ACC112 (cell line): Measurements from ENCODE around the gene CELF1.
"Not testable (repeated sequence)": the region's sequence is repeated elsewhere in the genome, so short reads cannot be mapped to it uniquely, and the experiment has no call there.

Experiments
- H2AFZ ChIP-seq: fragments of 200-600 bp; sonication (generic); one replicate; pipeline ENCODE4 v1.6.0; 2017; ENCODE audit warnings: antibody characterized with exemption, low read length; ENCODE audit not compliant: unreplicated experiment
- H3K27ac ChIP-seq: fragments of 200-600 bp; sonication (generic); 2 replicates; pipeline ENCODE4 v1.5.1; 2014; ENCODE audit warnings: low read depth, mild to moderate bottlenecking, antibody characterized with exemption, low read length, moderate library complexity
- H3K27me3 ChIP-seq: fragments of 200-600 bp; sonication (generic); 2 replicates; pipeline ENCODE4 v1.6.1; 2014; ENCODE audit warnings: mild to moderate bottlenecking, antibody characterized with exemption, low read length, moderate library complexity, mixed read lengths; ENCODE audit not compliant: insufficient read depth
- H3K36me3 ChIP-seq: fragments of 200-600 bp; sonication (generic); 2 replicates; pipeline ENCODE4 v1.6.1; 2016; ENCODE audit warnings: mild to moderate bottlenecking, antibody characterized with exemption, low read length, moderate library complexity, mixed read lengths; ENCODE audit not compliant: insufficient read depth
- H3K4me1 ChIP-seq: fragments of 200-600 bp; sonication (generic); one replicate; pipeline ENCODE4 v1.6.1; 2016; ENCODE audit warnings: low read length, mixed read lengths; ENCODE audit not compliant: insufficient read depth, unreplicated experiment, control insufficient read depth
- H3K4me3 ChIP-seq: fragments of 200-600 bp; sonication (generic); 2 replicates; pipeline ENCODE4 v1.5.1; 2014; ENCODE audit warnings: mild to moderate bottlenecking, low read depth, low read length
- H3K79me2 ChIP-seq: fragments of 200-600 bp; sonication (generic); one replicate; pipeline ENCODE4 v1.6.0; 2016; ENCODE audit warnings: low read length; ENCODE audit not compliant: control insufficient read depth, unreplicated experiment, insufficient read depth

CELF1 gene

DNA sequence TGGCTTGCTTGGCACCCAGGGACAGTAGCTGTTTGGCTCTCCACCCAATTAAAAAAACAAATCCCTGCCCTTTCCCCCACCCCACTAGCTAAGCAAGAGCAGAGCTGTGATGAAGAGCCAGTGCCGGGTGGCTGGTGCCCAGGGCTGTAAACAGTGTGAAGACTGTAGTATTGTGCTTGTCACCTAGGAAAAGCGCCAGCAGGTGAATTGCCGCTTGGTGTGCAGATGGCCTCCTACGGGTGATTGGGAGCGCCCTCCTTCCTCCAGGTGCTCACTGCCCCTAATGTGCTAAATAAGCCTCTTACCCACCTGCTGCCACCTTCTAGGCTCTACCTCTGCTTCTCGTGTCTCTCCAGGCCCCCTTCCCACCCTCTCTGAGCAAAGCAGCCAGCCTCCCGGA is 85.6 kb downstream of the CELF1 start:
- H3K79me2 ChIP-seq = peaks cover 40% of the 10 kb centered on the region
- peaks cover 52% of the 10 kb centered on the region for H3K4me1 ChIP-seq
- no peaks in the 10 kb centered on the region for H3K27me3 ChIP-seq
- peaks cover 18% of the 10 kb centered on the region; the same call in 1 of the 2 replicates for H3K36me3 ChIP-seq
- H3K27ac ChIP-seq = peak overlapping the region; percentile 77
- no peak overlapping the region for H2AFZ ChIP-seq
- peak overlapping the region; percentile 43; the same call in 1 of the 2 replicates for H3K4me3 ChIP-seq

DNA sequence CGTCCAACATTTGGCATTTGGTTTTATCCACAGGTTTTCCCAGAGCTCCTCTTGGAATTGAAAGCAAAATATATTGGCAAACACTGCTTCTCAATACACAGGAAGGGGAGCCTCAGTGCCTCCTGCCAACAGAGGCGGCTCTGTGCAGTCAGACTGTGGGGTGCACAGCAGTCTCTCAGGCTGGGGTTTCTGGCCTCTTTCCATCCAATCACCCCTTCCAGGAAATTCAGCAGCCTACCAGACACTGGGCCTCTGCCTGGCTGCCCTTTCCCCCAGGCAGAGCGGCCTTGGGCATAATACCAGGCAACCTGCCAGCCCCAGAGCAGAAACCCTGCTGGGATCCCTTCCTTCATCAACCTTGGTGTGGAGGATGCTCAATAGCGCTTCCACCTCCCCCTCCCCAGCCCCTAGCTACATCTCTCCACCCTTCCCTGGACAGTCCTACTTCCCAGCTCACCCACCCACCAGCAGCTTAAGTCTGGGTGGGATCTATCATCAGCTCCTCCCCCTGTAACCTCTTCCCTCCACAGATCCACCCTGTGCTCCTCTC is 86.2 kb downstream of the CELF1 start:
- Histone ChIP-seq H3K4me3 (peak overlapping the region; percentile 43), H3K4me1 (peaks cover 52% of the 10 kb centered on the region), H3K27ac (peak overlapping the region; percentile 77), H3K27me3 (no peaks in the 10 kb centered on the region), H3K36me3 (peaks cover 18% of the 10 kb centered on the region; the same call in 1 of the 2 replicates), H3K79me2 (peaks cover 40% of the 10 kb centered on the region), H2AFZ (no peak overlapping the region)

DNA sequence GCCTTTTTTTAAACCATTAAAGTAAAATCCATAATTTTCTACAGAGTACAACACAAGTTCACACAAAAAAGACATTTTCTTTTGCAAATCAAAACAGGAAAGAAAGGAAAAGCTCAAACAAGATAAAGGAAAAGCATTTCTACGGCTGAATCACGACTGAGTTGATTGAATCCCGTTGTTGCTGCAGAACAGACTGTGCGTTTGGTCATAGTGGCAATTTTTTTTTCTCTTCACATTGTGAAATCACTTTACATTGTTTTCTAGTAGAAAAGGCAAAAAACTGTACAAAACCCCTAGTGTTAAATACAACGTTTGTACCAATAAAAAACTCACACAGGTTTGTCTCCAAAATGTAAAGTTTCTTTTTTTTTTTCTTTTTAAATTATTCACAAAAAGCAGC is 86.7 kb downstream of the CELF1 start:
- peaks cover 52% of the 10 kb centered on the region for H3K4me1 ChIP-seq
- no peak overlapping the region for H2AFZ ChIP-seq
- H3K27me3 ChIP-seq = no peaks in the 10 kb centered on the region
- peak overlapping the region; percentile 77 for H3K27ac ChIP-seq
- H3K79me2 ChIP-seq = peaks cover 40% of the 10 kb centered on the region
- peak overlapping the region; percentile 43 for H3K4me3 ChIP-seq
- peaks cover 13% of the 10 kb centered on the region; the same call in 1 of the 2 replicates for H3K36me3 ChIP-seq

DNA sequence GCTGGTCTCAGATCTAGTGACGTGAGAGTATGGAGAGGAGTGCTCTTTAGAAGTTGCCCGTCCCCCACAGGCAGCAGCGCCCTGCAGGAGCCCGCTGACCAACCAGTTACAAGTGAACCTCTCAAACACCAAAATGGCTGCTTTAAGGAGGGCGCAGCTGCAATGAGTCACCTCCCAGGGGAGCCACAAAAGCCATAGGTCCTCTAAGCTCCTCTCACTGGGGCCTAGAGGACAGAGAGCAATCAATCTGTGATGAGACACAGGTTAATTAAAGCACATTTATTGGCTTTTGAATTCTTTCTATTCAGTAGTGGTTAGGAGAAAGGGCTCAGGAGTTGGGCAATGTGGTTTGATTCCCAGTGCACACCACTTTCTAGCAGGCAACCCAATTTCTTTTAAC is 88.4 kb downstream of the CELF1 start:
- Histone ChIP-seq H2AFZ (no peak overlapping the region), H3K36me3 (peaks cover 4% of the 10 kb centered on the region; the same call in 1 of the 2 replicates), H3K79me2 (peaks cover 37% of the 10 kb centered on the region), H3K4me3 (no peak overlapping the region), H3K27me3 (no peaks in the 10 kb centered on the region), H3K27ac (no peak overlapping the region), H3K4me1 (peaks cover 49% of the 10 kb centered on the region)

DNA sequence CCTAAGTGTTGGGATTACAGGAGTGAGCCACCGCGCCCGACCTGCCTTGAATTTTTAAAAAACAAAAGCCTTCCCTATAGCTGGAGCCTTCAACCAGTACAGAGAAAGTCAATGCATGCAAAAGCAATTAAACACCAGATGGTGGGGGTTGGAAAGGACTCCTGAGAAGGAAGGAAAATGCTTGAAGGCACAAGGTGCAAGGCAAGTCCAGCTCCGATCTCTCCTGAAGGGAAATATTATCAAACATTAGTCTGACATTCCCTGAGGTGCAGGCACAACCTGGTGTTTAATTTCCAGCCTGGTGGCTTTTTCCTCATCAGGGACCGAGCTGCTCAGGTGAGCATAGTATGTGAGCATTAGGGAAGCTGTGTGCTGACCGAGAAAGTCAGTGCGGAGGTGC is 91.1 kb downstream of the CELF1 start:
- no peaks in the 10 kb centered on the region for H3K36me3 ChIP-seq
- H3K27ac ChIP-seq = no peak overlapping the region
- H2AFZ ChIP-seq = no peak overlapping the region
- no peak overlapping the region for H3K4me3 ChIP-seq
- no peaks in the 10 kb centered on the region for H3K27me3 ChIP-seq
- peaks cover 20% of the 10 kb centered on the region for H3K79me2 ChIP-seq
- peaks cover 25% of the 10 kb centered on the region for H3K4me1 ChIP-seq

DNA sequence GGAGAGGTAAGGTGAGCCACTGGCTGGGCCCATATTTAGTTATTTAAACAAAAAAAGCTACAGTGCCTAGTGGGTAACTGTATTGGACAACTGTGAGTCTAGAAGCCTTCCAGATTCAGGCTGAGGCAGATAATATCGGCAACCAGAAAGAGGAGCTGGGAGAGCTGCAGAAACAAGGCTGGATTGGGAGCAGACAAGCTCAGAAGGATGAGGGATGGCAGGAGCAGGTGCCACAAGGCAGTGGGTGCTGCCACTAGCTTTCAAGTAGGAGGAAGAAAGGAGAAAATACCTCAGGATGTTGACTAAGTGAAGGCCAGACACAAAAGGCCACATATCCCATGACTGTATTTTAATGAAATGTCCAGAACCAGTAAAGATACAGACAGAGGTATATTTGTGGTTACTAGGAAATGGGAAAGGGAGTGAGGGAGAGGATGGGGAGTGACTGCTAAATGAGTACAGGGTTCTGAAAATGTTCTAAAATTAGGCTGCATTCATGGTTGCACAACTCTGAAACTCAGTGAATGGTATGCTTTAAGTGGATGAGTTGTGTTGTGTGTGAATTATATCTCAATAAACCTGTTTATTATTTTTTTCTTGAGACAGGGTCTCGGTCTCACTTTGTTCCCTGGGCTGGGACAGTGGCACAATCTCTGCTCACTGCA is 92.2 kb downstream of the CELF1 start:
- H3K4me3 ChIP-seq = no peak overlapping the region
- no peaks in the 10 kb centered on the region for H3K36me3 ChIP-seq
- peaks cover 15% of the 10 kb centered on the region for H3K4me1 ChIP-seq
- no peak overlapping the region for H3K27ac ChIP-seq
- H3K27me3 ChIP-seq = no peaks in the 10 kb centered on the region
- H3K79me2 ChIP-seq = peaks cover 18% of the 10 kb centered on the region
- H2AFZ ChIP-seq = no peak overlapping the region

DNA sequence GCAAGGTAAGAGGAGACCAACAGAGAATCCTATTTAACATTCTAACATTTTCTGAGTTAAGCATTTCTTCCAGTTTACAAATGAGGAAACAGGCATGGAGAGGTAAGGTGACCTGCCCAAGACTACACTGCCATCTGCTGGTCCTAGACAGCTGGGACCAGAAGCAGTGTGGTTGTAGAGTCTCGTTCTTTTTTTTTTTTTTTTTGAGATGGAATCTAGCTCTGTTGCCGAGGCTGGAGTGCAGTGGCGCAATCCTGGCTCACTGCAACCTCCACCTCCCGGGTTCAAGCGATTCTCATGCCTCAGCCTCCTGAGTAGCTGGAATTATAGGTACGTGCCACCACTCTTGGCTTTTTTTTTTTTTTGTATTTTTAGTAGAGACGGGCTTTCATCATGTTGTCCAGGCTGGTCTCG is 98.7 kb downstream of the CELF1 start:
- H2AFZ ChIP-seq, H3K27ac ChIP-seq, H3K4me3 ChIP-seq, H3K79me2 ChIP-seq, H3K4me1 ChIP-seq, H3K27me3 ChIP-seq, H3K36me3 ChIP-seq: not testable (repeated sequence)

DNA sequence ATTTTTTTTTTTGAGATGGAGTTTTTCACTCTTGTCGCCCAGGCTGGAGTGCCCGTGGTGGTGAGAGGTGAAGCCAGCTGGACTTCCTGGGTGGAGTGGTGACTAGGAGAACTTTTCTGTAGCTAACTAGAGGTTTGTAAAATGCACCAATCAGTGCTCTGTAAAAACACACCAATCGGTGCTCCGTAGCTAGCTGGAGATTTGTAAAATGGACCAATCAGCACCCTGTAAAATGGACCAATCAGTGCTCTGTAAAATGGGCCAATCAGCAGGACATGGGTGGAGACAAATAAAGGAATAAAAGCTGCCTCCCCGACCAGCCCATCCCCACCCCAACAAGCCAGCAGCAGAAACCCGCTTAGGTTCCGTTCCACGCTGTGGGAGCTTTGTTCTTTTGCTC is 99.6 kb downstream of the CELF1 start:
- no peaks in the 10 kb centered on the region for H3K4me1 ChIP-seq

DNA sequence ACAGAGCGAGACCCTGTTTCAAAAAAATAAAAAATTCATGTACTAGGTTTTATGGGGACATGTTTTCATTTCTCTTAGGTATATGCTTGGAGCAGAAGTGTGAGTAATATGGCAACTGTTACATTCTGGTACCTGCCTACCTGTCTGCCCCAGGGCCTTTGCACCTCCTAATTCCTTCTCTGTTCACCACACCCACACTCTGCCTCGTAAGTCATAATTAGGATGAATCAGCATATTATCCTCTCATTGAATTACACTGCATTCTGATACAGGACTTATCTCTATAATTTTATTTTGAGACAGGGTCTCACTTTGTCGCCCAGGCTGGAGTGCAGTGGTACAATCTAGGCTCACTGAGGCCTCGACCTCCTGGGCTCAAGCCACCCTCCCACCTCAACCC is 100.9 kb downstream of the CELF1 start:
- no peak overlapping the region for H2AFZ ChIP-seq
- H3K27ac ChIP-seq = no peak overlapping the region
- H3K79me2 ChIP-seq = no peaks in the 10 kb centered on the region
- no peaks in the 10 kb centered on the region for H3K36me3 ChIP-seq
- H3K4me3 ChIP-seq = no peak overlapping the region
- no peaks in the 10 kb centered on the region for H3K27me3 ChIP-seq
- H3K4me1 ChIP-seq = no peaks in the 10 kb centered on the region

More for the DNA sequence above, 99.6 kb downstream of the CELF1 start:
- Histone ChIP-seq H3K27ac (no peak overlapping the region), H3K79me2 (no peaks in the 10 kb centered on the region), H3K36me3 (no peaks in the 10 kb centered on the region), H3K4me3 (no peak overlapping the region), H3K27me3 (no peaks in the 10 kb centered on the region), H2AFZ (no peak overlapping the region)

DNA sequence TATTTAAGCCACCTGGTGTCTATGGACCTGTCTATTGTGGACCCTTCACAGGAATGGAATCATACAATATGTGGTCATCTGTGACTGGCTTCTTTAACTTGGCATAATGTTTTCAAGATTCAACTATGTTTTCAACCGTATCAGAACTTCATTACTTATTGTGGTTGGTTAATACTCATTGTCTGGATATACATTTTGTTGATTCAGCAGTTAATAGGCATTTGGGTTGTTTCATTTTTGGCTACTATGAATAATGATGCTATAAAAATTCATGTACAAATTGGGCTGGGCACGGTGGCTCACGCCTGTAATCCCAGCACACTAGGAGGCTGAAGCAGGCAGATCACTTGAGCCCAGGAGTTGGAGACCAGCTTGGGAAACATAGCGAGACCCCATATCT is 101.5 kb downstream of the CELF1 start:
- Histone ChIP-seq H3K79me2 (no peaks in the 10 kb centered on the region), H2AFZ (no peak overlapping the region), H3K4me1 (no peaks in the 10 kb centered on the region), H3K36me3 (no peaks in the 10 kb centered on the region), H3K27ac (no peak overlapping the region), H3K4me3 (no peak overlapping the region), H3K27me3 (no peaks in the 10 kb centered on the region)

DNA sequence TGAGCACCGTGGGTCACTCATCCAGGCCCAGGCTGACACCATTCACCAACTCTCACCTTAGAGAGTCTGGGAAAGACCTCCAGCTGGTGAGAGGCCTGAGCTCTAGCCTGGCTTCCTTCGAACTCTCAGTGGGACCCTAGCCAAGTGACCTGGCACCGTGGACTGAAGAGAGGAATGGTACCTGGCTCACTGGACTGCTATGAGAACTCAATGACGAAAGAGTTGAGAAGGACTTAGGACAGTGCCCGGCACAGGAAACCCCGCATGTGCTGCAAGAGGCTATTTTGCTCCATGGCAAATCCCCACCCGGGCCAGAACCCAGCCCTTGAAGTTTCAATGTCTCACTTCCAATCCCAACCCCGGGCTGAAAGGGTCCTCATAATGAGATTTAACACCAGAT is 103.4 kb downstream of the CELF1 start:
- H3K4me1 ChIP-seq = no peaks in the 10 kb centered on the region
- no peak overlapping the region for H3K4me3 ChIP-seq
- H3K79me2 ChIP-seq = no peaks in the 10 kb centered on the region
- no peaks in the 10 kb centered on the region for H3K27me3 ChIP-seq
- H2AFZ ChIP-seq = no peak overlapping the region
- H3K36me3 ChIP-seq = no peaks in the 10 kb centered on the region
- H3K27ac ChIP-seq = no peak overlapping the region
